ENCODE measurements around the gene CDC5L. TPM values are rescaled to one million over a fixed set of nuclear protein-coding genes. Genes with fewer than 3 reads are reported as not detected.

The CDC5L gene
- total RNA-seq, 4 donors from 2014 or later: 12.3 to 19.2 (median 13.9) TPM

- DNase-seq (ENCODE audit: low spot score in 2 of 2): peak in 1 of 2 donors; percentile 72
- WGBS, 2 donors: 88 to 90% methylated on average over 18 to 19 of the region's 19 CpGs
- intact Hi-C loops (cut with DNase I; ENCODE audit: low total_unique reads): loop anchor here (10.0 kb wide), 1 partner anchor 181 kb away; no protein-coding TSS in a partner anchor
Observed at GRCh38 chr6:44473393-44474189, 86.1 kb downstream of the CDC5L start.

GRCh38 chr6:44474190-44474631 lies 86.7 kb downstream of the CDC5L start:
- TF ChIP-seq POLR2A (IDR thresholded peaks at IDR 0.05): no peak
- TF ChIP-seq CTCF (IDR thresholded peaks at IDR 0.05): no peak
- WGBS, 2 donors: 75 to 95% methylated on average over 6 to 9 of the region's 9 CpGs
- no peak for DNase-seq (ENCODE audit: low spot score in 2 of 2)

More at GRCh38 chr6:44473393-44474189, 86.1 kb downstream of the CDC5L start:
- no peak overlapping the region for H3K4me3 ChIP-seq (ENCODE audit: low read depth, poor library complexity, severe bottlenecking)
- TF ChIP-seq POLR2A (IDR thresholded peaks at IDR 0.05) (no peak), CTCF (IDR thresholded peaks at IDR 0.05) (no peak)

GRCh38 chr6:44474643-44475042 lies 87.1 kb downstream of the CDC5L start:
- H3K4me3 ChIP-seq (ENCODE audit: low read depth, poor library complexity, severe bottlenecking): no peak overlapping the region
- intact Hi-C loops (cut with DNase I; ENCODE audit: low total_unique reads): loop anchor here (5.0 to 10.0 kb wide), 2 partner anchors 180 to 1448 kb away; no protein-coding TSS in a partner anchor
- TF ChIP-seq CTCF (IDR thresholded peaks at IDR 0.05) (no peak), POLR2A (IDR thresholded peaks at IDR 0.05) (no peak)
- DNase-seq (ENCODE audit: low spot score in 2 of 2): no peak
- WGBS, 2 donors: 62 to 67% methylated on average over 1 of the region's 1 CpG

More at GRCh38 chr6:44474190-44474631, 86.7 kb downstream of the CDC5L start:
- intact Hi-C loops (cut with DNase I; ENCODE audit: low total_unique reads): loop anchor here (10.0 kb wide), 1 partner anchor 181 kb away; no protein-coding TSS in a partner anchor
- H3K4me3 ChIP-seq (ENCODE audit: low read depth, poor library complexity, severe bottlenecking): no peak overlapping the region

- no peak overlapping the region for H3K4me3 ChIP-seq (ENCODE audit: low read depth, poor library complexity, severe bottlenecking)
- intact Hi-C loops (cut with DNase I; ENCODE audit: low total_unique reads): loop anchor here (5.0 to 10.0 kb wide), 2 partner anchors 179 to 1447 kb away; no protein-coding TSS in a partner anchor
- TF ChIP-seq POLR2A (IDR thresholded peaks at IDR 0.05) (no peak), CTCF (IDR thresholded peaks at IDR 0.05) (no peak)
- DNase-seq (ENCODE audit: low spot score in 2 of 2): no peak
- 11 to 28% methylated on average over 3 to 6 of the region's 6 CpGs for WGBS, 2 donors
Observed at GRCh38 chr6:44475417-44475778, 87.9 kb downstream of the CDC5L start.

GRCh38 chr6:44475779-44476434 lies 88.4 kb downstream of the CDC5L start:
- WGBS, 2 donors: 43 to 78% methylated on average over 11 to 22 of the region's 23 CpGs
- TF ChIP-seq POLR2A (IDR thresholded peaks at IDR 0.05) (no peak), CTCF (IDR thresholded peaks at IDR 0.05) (peak in 1 of 3 donors; percentile 66)
- intact Hi-C loops (cut with DNase I; ENCODE audit: low total_unique reads): loop anchor here (5.0 to 10.0 kb wide), 2 partner anchors 179 to 1446 kb away; no protein-coding TSS in a partner anchor
- DNase-seq (ENCODE audit: low spot score in 2 of 2): peak; percentile 52 to 95
- no peak overlapping the region for H3K4me3 ChIP-seq (ENCODE audit: low read depth, poor library complexity, severe bottlenecking)

All from lower leg skin (tissue), 4 donors.